Upper lobe of left lung (tissue), 4 donors: Measurements from ENCODE around the gene VAC14.

Source experiments
- POLR2AphosphoS5 ChIP-seq, 2 donors: sonication (generic); formaldehyde crosslinking; IDR thresholded peaks; one replicate each; pipeline ENCODE4 v1.5.1; 2017; ENCODE audit warnings: antibody characterized with exemption in 2 of 2
- TF ChIP-seq, protein P1 (sequence below), 6 experiments: fragments of 450-650 bp in 4 of 6; fragments of 200-600 bp in 2 of 6; sonication (generic) in 2 of 6; IDR thresholded peaks; one replicate each; pipeline ENCODE4 v1.5.1; 2016 to 2019; ENCODE audit warnings: antibody characterized with exemption in 6 of 6

DNA sequence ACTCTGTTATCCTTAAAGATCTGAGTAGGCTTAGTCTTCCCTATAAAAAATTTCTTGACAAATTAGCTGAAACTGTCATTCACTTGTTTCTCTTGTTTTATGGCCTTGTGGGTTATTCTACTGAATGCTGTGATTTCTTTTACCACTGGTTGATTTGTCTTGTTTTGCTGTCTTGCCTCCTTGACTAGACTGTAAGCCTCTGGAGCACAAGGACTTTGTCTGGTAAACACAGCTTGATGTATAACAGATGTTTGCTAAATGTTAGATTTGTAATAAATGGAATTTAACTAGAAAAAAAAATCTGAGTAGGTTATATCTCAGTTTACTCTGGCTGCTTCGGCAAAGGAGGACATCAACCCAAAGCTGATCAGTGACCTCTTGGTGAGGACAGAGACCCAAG is 21.6 kb downstream of the VAC14 start:
- TF ChIP-seq, protein P1, sequence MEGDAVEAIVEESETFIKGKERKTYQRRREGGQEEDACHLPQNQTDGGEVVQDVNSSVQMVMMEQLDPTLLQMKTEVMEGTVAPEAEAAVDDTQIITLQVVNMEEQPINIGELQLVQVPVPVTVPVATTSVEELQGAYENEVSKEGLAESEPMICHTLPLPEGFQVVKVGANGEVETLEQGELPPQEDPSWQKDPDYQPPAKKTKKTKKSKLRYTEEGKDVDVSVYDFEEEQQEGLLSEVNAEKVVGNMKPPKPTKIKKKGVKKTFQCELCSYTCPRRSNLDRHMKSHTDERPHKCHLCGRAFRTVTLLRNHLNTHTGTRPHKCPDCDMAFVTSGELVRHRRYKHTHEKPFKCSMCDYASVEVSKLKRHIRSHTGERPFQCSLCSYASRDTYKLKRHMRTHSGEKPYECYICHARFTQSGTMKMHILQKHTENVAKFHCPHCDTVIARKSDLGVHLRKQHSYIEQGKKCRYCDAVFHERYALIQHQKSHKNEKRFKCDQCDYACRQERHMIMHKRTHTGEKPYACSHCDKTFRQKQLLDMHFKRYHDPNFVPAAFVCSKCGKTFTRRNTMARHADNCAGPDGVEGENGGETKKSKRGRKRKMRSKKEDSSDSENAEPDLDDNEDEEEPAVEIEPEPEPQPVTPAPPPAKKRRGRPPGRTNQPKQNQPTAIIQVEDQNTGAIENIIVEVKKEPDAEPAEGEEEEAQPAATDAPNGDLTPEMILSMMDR (IDR thresholded peaks at IDR 0.05): no peak
- no peak for TF ChIP-seq POLR2AphosphoS5 (IDR thresholded peaks at IDR 0.05)
